Lower leg skin (tissue), 4 donors: ENCODE measurements around the gene RAPGEF1. TPM values are rescaled to one million over a fixed set of nuclear protein-coding genes. Genes with fewer than 3 reads are reported as not detected.
"Not testable (repeated sequence)": the region's sequence is repeated elsewhere in the genome, so short reads cannot be mapped to it uniquely, and the experiment has no call there.

Source experiments
- DNase-seq, 2 donors: peaks; one replicate each; pipeline ENCODE4 v3.0.0-alpha.2; 2019; ENCODE audit warnings: low spot score in 2 of 2
- H3K4me3 ChIP-seq: fragments of 200-600 bp; sonication (generic); 2 replicates; pipeline ENCODE4 v1.5.1; 2017; ENCODE audit warnings: mild to moderate bottlenecking, low read depth; ENCODE audit not compliant: poor library complexity, severe bottlenecking
- POLR2A ChIP-seq, 2 donors: fragments of 450-650 bp; IDR thresholded peaks; one replicate each; pipeline ENCODE4 v1.6.1; 2016 to 2017; ENCODE audit warnings: antibody characterized with exemption in 2 of 2, mild to moderate bottlenecking in 1 of 2, moderate library complexity in 1 of 2
- WGBS, 2 donors: methylation state at CpG; one replicate each; pipeline ENCODE4 v1.1.5; 2018; 5-methylcytosine and 5-hydroxymethylcytosine counted together
- intact Hi-C: fragments of 100-400 bp; cut with DNase I; formaldehyde crosslinking; loops from one replicate; pipeline ENCODE4 v1.15.0; 2023; ENCODE audit warnings: low total_unique reads
- total RNA-seq, 4 donors: library from RNA; depleted of rRNA; stranded (reverse); fragments of >200 nt; gene quantifications; one replicate each; pipeline ENCODE4 v1.1.0, GENCODE V29; 2016
- TF ChIP-seq, protein P1 (sequence below), 3 donors: fragments of 450-650 bp; IDR thresholded peaks; one replicate each; pipeline ENCODE4 v1.5.1; 2016; ENCODE audit warnings: antibody characterized with exemption in 3 of 3, mild to moderate bottlenecking in 3 of 3, moderate library complexity in 2 of 3

Gene RAPGEF1
- total RNA-seq, 4 donors from 2014 or later, result 18.0 to 70.8 (median 43.5) TPM

DNA sequence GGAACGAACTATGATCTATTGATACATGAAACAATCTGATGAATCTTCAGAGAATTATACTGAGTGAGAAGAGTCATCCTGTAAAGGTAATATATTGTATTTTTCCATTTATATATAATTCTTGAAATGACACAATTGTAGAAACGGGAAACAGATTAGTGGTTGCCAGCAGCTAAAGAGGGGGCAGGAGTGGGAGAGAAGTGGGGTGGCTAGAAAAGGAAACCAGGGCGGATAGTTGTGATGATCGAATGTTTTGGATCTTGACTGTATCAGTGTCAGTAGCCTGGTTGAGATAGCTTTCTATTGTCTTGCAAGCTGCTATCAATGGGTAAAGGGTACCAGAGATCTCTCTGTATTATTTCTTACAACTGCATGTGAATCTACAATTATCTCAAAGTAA is 17.7 kb upstream of the RAPGEF1 start:
- WGBS, 2 donors, result 57 to 71% methylated on average over 4 of the region's 4 CpGs
- DNase-seq, result no peak
- H3K4me3 ChIP-seq, result no peak overlapping the region
- no peak for TF ChIP-seq POLR2A (IDR thresholded peaks at IDR 0.05)
- TF ChIP-seq, protein P1, sequence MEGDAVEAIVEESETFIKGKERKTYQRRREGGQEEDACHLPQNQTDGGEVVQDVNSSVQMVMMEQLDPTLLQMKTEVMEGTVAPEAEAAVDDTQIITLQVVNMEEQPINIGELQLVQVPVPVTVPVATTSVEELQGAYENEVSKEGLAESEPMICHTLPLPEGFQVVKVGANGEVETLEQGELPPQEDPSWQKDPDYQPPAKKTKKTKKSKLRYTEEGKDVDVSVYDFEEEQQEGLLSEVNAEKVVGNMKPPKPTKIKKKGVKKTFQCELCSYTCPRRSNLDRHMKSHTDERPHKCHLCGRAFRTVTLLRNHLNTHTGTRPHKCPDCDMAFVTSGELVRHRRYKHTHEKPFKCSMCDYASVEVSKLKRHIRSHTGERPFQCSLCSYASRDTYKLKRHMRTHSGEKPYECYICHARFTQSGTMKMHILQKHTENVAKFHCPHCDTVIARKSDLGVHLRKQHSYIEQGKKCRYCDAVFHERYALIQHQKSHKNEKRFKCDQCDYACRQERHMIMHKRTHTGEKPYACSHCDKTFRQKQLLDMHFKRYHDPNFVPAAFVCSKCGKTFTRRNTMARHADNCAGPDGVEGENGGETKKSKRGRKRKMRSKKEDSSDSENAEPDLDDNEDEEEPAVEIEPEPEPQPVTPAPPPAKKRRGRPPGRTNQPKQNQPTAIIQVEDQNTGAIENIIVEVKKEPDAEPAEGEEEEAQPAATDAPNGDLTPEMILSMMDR (IDR thresholded peaks at IDR 0.05), result no peak
- intact Hi-C loops, result no loop called here

DNA sequence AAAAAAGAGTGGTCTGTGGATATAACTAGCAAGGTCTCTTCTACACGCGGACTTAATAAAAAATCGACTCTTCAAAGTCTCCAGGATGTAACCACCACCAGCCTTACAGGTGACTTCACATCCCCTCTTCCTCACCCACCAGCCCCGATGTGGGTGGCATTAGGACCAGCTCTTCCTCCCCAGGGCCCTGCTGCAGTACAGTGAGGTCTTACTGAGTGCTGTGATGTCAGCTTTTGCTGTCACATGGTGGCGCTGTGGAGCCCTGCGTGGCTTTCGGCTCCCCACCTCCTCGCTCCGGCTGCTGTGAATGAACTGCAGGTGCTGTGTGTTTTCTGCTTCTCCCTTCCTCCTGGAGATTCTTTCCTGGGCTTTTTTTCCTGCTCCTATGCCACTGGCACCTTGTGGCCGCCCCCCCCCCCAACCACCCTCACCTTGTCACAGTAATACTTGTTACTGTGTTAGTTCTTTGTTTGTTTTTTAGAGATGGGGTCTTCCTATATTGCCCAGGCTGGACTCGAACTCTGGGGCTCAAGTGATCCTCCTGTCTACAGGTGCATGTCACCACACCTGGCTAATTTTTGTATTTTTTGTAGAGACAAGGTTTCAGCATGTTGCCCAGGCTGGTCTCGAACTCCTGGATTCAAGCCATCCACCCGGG is 15.8 kb upstream of the RAPGEF1 start:
- no peak overlapping the region for H3K4me3 ChIP-seq
- DNase-seq, result peak; percentile 69 to 95
- 14 to 16% methylated on average over 13 of the region's 13 CpGs for WGBS, 2 donors
- TF ChIP-seq, protein P1 (IDR thresholded peaks at IDR 0.05), result no peak
- TF ChIP-seq POLR2A (IDR thresholded peaks at IDR 0.05), result no peak
- intact Hi-C loops, result no loop called here

DNA sequence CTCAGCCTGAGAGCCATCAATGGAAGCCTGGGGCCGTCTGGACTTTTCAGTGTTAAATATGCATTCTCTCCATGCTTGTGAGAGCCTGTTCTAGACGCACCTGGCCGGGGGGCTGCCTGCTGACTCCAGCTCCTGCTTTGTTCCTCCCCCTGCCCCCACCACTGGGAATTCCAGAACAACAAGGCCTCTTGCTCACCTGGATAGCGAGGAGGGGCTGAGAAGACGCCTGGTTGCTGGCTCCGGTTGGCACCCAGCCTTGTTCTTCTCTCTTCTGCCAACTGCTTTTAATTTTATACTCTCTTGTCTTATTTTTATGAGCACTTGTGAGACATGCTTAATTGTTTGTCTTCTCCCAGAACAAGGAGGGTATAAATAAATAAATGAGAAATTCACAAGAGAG is 15.0 kb upstream of the RAPGEF1 start:
- no peak for DNase-seq
- TF ChIP-seq POLR2A (IDR thresholded peaks at IDR 0.05), result no peak
- WGBS, 2 donors, result 36 to 45% methylated on average over 6 of the region's 6 CpGs
- no peak overlapping the region for H3K4me3 ChIP-seq
- intact Hi-C loops, result no loop called here

DNA sequence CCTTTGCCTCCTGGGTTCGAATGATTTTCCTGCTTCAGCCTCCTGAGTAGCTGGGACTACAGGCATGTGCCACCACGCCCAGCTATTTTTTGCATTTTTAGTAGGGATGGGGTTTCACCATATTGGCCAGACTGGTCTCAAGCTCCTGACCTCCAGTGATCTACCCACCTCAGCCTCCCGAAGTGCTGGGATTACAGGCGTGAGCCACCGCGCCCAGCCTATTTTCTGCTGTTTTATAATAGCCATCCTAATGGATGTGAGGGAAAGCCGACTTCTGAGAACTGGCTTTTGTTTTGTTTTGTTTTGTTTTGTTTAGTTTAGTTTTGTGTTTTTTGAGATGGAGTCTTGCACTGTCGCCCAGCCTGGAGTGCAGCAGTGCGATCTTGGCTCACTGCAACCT is 13.9 kb upstream of the RAPGEF1 start:
- intact Hi-C loops, H3K4me3 ChIP-seq, DNase-seq: not testable (repeated sequence)
- WGBS, 2 donors, result 83 to 90% methylated on average over 9 of the region's 9 CpGs

DNA sequence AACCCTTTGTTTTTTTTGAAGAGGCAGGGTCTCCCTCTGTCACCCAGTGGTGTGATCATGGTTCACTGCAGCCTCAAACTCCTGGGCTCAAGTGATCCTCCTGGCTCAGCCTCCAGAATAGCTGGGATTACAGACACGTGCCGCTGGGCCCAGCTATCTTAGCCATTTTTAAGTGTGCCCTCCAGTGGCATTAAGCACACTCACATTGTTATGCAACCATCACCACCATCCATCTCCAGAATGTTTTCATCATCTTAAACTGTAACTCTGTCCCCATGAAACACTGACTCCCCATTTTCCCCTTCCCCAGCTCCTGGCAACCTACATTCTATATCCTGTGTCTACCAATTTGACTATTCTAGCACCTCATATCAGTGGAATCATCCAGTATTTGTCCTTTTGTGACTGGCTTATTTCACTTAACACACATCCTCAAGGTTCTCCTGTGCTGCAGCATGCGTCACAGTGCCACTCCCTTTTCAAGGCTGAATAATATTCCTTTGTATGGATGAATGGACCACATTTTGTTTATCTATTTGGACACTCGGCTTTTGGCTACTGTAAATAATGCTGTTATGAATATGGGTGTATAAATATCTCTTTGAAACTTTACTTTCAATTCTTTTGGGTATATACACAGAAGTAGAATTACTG is 12.5 kb upstream of the RAPGEF1 start:
- intact Hi-C loops, result no loop called here
- WGBS, 2 donors, result 91 to 96% methylated on average over 4 of the region's 4 CpGs

DNA sequence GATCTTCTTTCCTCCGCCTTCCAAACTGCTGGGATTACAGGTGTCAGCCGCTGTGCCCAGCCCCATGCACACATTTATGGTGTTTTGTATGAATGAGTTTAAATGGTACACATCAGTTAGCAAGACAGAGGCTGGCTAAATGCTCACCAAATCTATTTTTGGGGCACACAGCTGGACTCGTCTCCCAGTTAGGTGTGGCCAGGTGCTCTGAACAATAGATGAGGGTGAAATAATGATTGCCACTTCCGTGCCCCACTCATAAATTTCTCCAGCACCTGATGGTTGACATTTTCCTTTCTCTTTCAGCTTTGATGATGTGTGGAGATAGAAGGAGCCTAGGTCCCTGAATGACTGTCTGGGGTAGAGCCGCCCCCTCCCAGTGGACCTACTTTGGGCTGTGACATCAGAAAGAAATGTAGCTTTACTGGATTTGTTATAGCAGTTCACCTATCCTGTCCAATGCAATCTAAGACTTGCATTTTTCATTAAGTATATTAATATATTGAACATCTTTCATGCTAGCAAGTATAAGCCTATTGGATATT is 8.6 kb upstream of the RAPGEF1 start:
- 59 to 82% methylated on average over 5 of the region's 5 CpGs for WGBS, 2 donors
- TF ChIP-seq POLR2A (IDR thresholded peaks at IDR 0.05), result no peak
- TF ChIP-seq, protein P1 (IDR thresholded peaks at IDR 0.05), result no peak
- intact Hi-C loops, result no loop called here

More for the DNA sequence above, 12.5 kb upstream of the RAPGEF1 start:
- no peak for TF ChIP-seq POLR2A (IDR thresholded peaks at IDR 0.05)
- TF ChIP-seq, protein P1 (IDR thresholded peaks at IDR 0.05), result no peak
- H3K4me3 ChIP-seq, result no peak overlapping the region
- no peak for DNase-seq

More for the DNA sequence above, 8.6 kb upstream of the RAPGEF1 start:
- DNase-seq, result no peak
- no peak overlapping the region for H3K4me3 ChIP-seq
